Fibroblast of villous mesenchyme (primary cell): Measurements from ENCODE around the gene KMT2D. TPM values are rescaled to one million over a fixed set of nuclear protein-coding genes. Genes with fewer than 3 reads are reported as not detected.
A peak's percentile ranks its signal among the peaks of the same experiment; 100 is the strongest.

Experiments used
- DNase-seq: peaks from one replicate; pipeline ENCODE4 v3.0.0-alpha.2; 2010; ENCODE audit warnings: low read depth
- H3K4me3 ChIP-seq: 2 replicates; pipeline ENCODE4 v1.5.1; 2011; ENCODE audit warnings: low read depth, mild to moderate bottlenecking, low read length
- total RNA-seq: library from RNA; depleted of rRNA; stranded (reverse); fragments of >200 nt; gene quantifications from 2 replicates; pipeline ENCODE4 v1.2.3, GENCODE V29; 2012
- TF ChIP-seq, protein P1 (sequence below): IDR thresholded peaks from 2 replicates; pipeline ENCODE4 v1.5.1; 2012; ENCODE audit warnings: low read depth, mild to moderate bottlenecking, low read length; ENCODE audit not compliant: insufficient read depth

Gene KMT2D
- total RNA-seq, 1 donor: 37.1 TPM

DNA sequence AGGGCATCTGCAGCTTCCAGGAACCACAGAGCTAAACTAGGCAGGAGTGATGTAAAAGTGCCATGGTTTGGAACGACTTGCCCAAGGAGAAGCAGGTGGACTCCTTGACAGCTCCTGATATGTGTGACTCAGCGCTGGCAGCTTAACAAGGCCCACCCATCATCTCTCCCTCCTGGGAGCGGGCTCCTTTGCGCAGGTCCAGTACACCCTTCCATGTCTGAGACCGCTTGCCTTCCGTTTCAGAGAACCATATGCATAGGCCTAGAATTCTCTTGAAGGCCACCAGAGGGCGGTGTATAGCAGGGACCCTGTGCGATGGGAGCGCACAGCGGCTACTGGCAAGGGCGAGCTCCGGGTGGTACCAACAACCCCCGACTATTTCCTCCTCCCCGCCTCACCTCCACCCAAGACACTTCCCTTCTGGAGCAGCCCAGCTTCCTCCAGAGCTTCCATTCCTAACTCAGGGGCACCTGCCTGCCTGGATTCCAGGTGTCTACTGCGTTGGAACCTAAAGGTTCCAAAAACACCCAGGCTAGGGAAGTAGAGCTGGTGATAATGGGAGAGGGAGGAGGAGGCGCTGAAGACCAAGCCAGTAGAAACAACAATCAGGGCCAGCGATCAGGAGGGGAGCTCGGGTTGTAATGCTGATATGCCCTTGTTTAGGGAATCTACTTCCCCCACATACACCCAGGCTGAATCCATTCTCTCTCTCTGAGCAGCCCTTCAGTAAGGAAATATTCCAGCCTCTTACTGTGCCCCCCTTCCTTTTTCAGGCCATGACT is 27.7 kb upstream of the KMT2D start:
- DNase-seq: peak; percentile 90
- no peak overlapping the region for H3K4me3 ChIP-seq
- TF ChIP-seq, protein P1, sequence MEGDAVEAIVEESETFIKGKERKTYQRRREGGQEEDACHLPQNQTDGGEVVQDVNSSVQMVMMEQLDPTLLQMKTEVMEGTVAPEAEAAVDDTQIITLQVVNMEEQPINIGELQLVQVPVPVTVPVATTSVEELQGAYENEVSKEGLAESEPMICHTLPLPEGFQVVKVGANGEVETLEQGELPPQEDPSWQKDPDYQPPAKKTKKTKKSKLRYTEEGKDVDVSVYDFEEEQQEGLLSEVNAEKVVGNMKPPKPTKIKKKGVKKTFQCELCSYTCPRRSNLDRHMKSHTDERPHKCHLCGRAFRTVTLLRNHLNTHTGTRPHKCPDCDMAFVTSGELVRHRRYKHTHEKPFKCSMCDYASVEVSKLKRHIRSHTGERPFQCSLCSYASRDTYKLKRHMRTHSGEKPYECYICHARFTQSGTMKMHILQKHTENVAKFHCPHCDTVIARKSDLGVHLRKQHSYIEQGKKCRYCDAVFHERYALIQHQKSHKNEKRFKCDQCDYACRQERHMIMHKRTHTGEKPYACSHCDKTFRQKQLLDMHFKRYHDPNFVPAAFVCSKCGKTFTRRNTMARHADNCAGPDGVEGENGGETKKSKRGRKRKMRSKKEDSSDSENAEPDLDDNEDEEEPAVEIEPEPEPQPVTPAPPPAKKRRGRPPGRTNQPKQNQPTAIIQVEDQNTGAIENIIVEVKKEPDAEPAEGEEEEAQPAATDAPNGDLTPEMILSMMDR: peak; percentile 88

DNA sequence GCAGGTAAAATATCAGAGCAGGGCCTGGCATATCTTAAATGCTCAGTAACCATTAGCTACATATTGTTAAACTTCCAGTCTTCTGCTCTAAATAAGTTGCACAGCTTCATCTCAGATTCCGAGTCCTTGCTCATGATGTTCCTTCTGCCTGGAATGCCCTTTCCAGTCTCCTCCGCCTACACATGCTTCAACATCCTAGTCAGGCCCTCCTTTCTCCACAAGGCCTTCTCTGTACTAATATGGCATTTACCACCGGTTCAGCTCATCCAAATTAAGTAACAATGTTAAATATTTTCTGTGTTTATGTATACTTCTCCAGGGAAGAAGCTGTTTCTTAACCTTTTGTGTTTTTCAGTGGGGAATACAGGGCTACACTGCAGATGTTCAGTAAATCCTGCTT is 25.5 kb upstream of the KMT2D start:
- TF ChIP-seq, protein P1: no peak
- H3K4me3 ChIP-seq: no peak overlapping the region
- peak; percentile 69 for DNase-seq

DNA sequence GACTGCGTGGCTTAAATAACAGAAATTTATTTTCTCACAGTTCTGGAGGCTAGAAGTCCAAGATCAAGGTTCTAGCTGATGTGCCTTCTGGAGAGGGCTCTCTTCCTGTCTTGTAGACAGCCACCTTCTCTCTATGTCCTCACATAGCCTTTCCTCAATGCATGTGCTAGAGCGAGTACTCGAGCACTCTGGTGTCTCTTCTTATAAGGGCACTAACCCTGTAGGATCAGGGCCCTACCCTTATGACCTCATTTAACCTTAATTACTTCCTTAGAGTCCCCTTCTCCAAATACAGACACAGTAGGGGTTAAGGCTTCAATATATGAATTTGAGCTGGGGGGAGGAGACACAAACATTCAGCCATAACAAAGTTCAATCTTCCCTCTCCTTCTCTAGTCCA is 23.8 kb upstream of the KMT2D start:
- DNase-seq: no peak
- no peak overlapping the region for H3K4me3 ChIP-seq
- TF ChIP-seq, protein P1: no peak

DNA sequence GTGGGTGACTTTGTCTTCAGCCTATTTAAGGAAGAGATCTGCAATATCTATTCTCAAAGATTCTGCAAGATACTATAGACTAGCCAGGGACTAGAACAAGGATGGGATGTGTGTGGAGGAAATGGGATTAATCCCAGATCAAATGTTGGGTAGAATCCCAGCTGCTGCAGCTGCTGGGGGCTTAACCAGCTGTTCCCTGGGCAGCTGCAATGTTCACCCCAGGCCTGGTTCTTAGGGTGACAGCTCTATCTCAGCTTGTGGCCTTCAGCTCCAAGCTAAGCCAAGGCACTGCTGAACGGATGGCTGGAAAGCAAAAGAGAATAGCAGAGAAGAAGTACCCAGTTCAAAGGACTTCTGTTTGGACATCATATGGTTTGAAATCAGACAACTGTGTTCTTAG is 19.2 kb upstream of the KMT2D start:
- no peak overlapping the region for H3K4me3 ChIP-seq
- TF ChIP-seq, protein P1: no peak
- DNase-seq: no peak

DNA sequence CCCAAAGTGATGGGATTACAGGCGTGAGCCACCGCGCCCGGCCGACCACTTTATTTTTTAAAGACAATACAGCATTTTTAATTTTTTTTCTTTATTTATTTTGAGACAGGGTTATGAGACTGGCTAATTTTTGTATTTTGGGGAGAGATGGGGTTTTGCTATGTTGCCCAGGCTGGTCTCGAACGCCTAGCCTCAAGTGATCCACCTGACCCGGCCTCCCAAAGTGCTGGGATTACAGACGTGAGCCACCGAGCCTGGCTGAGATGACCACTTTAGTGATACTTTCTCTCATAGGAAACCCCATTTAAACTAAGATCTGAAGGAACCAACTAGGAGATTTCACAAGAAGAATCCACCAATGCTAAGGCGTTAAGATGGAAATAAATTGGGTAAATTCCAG is 10.4 kb upstream of the KMT2D start:
- no peak overlapping the region for H3K4me3 ChIP-seq
- TF ChIP-seq, protein P1: no peak
- no peak for DNase-seq

DNA sequence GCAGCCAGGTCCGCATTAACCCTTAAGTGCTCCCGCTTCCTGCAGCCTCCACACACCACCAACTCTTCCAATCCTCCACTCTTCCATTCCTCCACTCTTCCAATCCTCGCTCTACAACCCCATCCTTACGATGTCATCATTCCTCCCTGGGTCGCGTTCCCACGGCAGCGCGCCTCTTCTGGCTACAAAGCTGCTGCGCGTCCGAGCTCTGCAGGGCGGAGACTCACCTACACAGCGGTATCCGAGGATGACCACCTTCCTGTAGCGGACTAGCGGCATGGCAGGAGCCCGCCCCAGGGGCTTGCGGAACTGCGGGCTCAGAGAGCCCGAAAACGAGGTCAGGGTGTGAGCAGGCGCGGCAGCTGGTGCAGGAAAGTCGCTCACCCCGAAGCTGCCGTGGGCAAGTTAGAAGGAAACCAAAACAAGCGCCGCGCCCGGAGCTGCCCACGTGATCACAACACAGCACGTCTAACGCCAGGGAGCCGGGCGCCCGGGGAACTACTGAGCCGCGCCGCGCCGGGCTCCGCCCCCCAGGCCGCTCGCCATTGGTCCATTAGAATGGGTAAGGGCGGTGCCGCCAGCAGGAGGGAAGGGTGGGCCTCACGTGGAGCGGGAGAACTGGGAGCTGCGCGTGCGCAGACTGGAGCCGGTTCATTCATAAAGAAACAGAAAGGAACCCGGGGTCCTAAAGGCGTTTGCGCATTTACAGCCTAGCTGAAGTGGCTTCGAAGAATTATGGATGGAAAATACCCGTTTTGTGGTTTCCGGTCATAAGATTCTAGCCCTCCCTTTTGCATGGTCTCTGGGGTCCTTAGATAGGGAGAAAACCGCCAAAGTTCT is 9.1 kb upstream of the KMT2D start, which contains the start of gene RHEBL1:
RHEBL1 (minus strand) TSS at position 473 of the 840 bp plus-strand sequence; CDS start at position 279, 194 bp downstream.
- peak; percentile 98 for DNase-seq
- TF ChIP-seq, protein P1: peak; percentile 24
- H3K4me3 ChIP-seq: peak within 1 kb of the TSS; percentile 92
